Measurements from ENCODE around the gene CLCN4. TPM values are rescaled to one million over a fixed set of nuclear protein-coding genes. Genes with fewer than 3 reads are reported as not detected.

Gene CLCN4
- total and polyA plus RNA-seq, 10 donors = 0.63 to 10.9 (median 5.0) TPM

GRCh38 chrX:10121787-10122186 is 35.0 kb upstream of the CLCN4 start:
- H3K4me3 ChIP-seq = peak overlapping the region in 1 of 8 donors; percentile 24
- intact Hi-C loops (cut with DNase I; ENCODE audit: low total_unique reads) = no loop called here
- TF ChIP-seq POLR2A (IDR thresholded peaks at IDR 0.05) = no peak
- peak; percentile 50 to 73 (median 73) for TF ChIP-seq POLR2AphosphoS5 (IDR thresholded peaks at IDR 0.05)
- TF ChIP-seq, protein P1, sequence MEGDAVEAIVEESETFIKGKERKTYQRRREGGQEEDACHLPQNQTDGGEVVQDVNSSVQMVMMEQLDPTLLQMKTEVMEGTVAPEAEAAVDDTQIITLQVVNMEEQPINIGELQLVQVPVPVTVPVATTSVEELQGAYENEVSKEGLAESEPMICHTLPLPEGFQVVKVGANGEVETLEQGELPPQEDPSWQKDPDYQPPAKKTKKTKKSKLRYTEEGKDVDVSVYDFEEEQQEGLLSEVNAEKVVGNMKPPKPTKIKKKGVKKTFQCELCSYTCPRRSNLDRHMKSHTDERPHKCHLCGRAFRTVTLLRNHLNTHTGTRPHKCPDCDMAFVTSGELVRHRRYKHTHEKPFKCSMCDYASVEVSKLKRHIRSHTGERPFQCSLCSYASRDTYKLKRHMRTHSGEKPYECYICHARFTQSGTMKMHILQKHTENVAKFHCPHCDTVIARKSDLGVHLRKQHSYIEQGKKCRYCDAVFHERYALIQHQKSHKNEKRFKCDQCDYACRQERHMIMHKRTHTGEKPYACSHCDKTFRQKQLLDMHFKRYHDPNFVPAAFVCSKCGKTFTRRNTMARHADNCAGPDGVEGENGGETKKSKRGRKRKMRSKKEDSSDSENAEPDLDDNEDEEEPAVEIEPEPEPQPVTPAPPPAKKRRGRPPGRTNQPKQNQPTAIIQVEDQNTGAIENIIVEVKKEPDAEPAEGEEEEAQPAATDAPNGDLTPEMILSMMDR (IDR thresholded peaks at IDR 0.05 in 8 of 11, conservative IDR thresholded peaks at IDR 0.05 in 3 of 11) = no peak
- H3K9me3 ChIP-seq = peaks cover 0 to 8% (median 0%) of the 10 kb centered on the region in 8 donors
- 19 to 62% (median 22%) methylated on average over 9 of the region's 9 CpGs for WGBS, 5 donors
- peak overlapping the region in 4 of 8 donors; percentile 11 to 53 (median 50) for H3K27ac ChIP-seq
- peaks cover 4 to 61% (median 39%) of the 10 kb centered on the region in 6 donors for H3K4me1 ChIP-seq
- peaks cover 0 to 56% (median 8%) of the 10 kb centered on the region in 6 donors for H3K36me3 ChIP-seq
- peak; percentile 91 for DNase-seq
- H3K27me3 ChIP-seq (replicated peaks in 1 of 7) = no peaks in the 10 kb centered on the region

- no peak overlapping the region for H3K27ac ChIP-seq
- no peak overlapping the region for H3K4me3 ChIP-seq
- TF ChIP-seq POLR2AphosphoS5 (IDR thresholded peaks at IDR 0.05) (no peak), POLR2A (IDR thresholded peaks at IDR 0.05) (no peak)
- TF ChIP-seq, protein P1 (IDR thresholded peaks at IDR 0.05 in 8 of 11, conservative IDR thresholded peaks at IDR 0.05 in 3 of 11) = no peak
- intact Hi-C loops (cut with DNase I; ENCODE audit: low total_unique reads) = no loop called here
- H3K9me3 ChIP-seq = peaks cover 0 to 3% (median 0%) of the 10 kb centered on the region in 8 donors
- DNase-seq = no peak
- H3K27me3 ChIP-seq (replicated peaks in 1 of 7) = peaks cover 0 to 4% (median 0%) of the 10 kb centered on the region in 7 donors
- WGBS, 5 donors = 85 to 99% (median 93%) methylated on average over 4 to 20 of the region's 20 CpGs
- H3K36me3 ChIP-seq = peaks cover 0 to 60% (median 15%) of the 10 kb centered on the region in 6 donors
- peaks cover 0 to 35% (median 30%) of the 10 kb centered on the region in 6 donors for H3K4me1 ChIP-seq
Observed at GRCh38 chrX:10124506-10125247, 32.1 kb upstream of the CLCN4 start.

- 74 to 96% (median 90%) methylated on average over 7 to 13 of the region's 13 CpGs for WGBS, 5 donors
- Histone ChIP-seq H3K9me3 (no peaks in the 10 kb centered on the region), H3K4me1 (peaks cover 0 to 29% (median 24%) of the 10 kb centered on the region in 6 donors), H3K27me3 (replicated peaks in 1 of 7) (peaks cover 0 to 4% (median 0%) of the 10 kb centered on the region in 7 donors), H3K27ac (no peak overlapping the region), H3K36me3 (peaks cover 0 to 66% (median 17%) of the 10 kb centered on the region in 6 donors), H3K4me3 (no peak overlapping the region)
- no peak for DNase-seq
- TF ChIP-seq, protein P1 (IDR thresholded peaks at IDR 0.05 in 8 of 11, conservative IDR thresholded peaks at IDR 0.05 in 3 of 11) = no peak
- TF ChIP-seq POLR2A (IDR thresholded peaks at IDR 0.05) (no peak), POLR2AphosphoS5 (IDR thresholded peaks at IDR 0.05) (no peak)
- intact Hi-C loops (cut with DNase I; ENCODE audit: low total_unique reads) = no loop called here
Observed at GRCh38 chrX:10125248-10125615, 31.5 kb upstream of the CLCN4 start.

GRCh38 chrX:10126044-10126443 is 30.7 kb upstream of the CLCN4 start:
- peaks cover 0 to 4% (median 0%) of the 10 kb centered on the region in 7 donors for H3K27me3 ChIP-seq (replicated peaks in 1 of 7)
- peaks cover 0 to 21% (median 17%) of the 10 kb centered on the region in 6 donors for H3K4me1 ChIP-seq
- H3K9me3 ChIP-seq = no peaks in the 10 kb centered on the region
- DNase-seq = no peak
- WGBS, 5 donors = 81 to 87% (median 86%) methylated on average over 22 to 23 of the region's 23 CpGs
- intact Hi-C loops (cut with DNase I; ENCODE audit: low total_unique reads) = no loop called here
- no peak overlapping the region for H3K27ac ChIP-seq
- no peak overlapping the region for H3K4me3 ChIP-seq
- TF ChIP-seq, protein P1 (IDR thresholded peaks at IDR 0.05 in 8 of 11, conservative IDR thresholded peaks at IDR 0.05 in 3 of 11) = no peak
- TF ChIP-seq POLR2AphosphoS5 (IDR thresholded peaks at IDR 0.05) (no peak), POLR2A (IDR thresholded peaks at IDR 0.05) (no peak)
- peaks cover 0 to 74% (median 18%) of the 10 kb centered on the region in 6 donors for H3K36me3 ChIP-seq
